HL-60 (cell line): ENCODE data around the gene SLC1A5.

Source experiments
- CTCF ChIP-seq: IDR thresholded peaks from one replicate; pipeline ENCODE4 v1.5.1; 2011; ENCODE audit warnings: low read length, control low read depth, inconsistent platforms; ENCODE audit not compliant: insufficient read depth
- GABPA ChIP-seq: IDR thresholded peaks from 2 replicates; pipeline ENCODE4 v1.6.1; 2012; ENCODE audit warnings: low read depth
- POLR2AphosphoS5 ChIP-seq: IDR thresholded peaks from 2 replicates; pipeline ENCODE4 v1.6.1; 2012; ENCODE audit warnings: low read depth
- SPI1 ChIP-seq: IDR thresholded peaks from 2 replicates; pipeline ENCODE4 v1.6.1; 2012; ENCODE audit warnings: low read depth, mild to moderate bottlenecking, borderline replicate concordance

- TF ChIP-seq CTCF (no peak), POLR2AphosphoS5 (no peak), GABPA (no peak), SPI1 (no peak)
Measured at GRCh38 chr19:46725036-46725820, 63.2 kb downstream of the SLC1A5 start.
